Gastrocnemius medialis (tissue), 4 donors: ENCODE measurements around the gene APBB2. TPM values are rescaled to one million over a fixed set of nuclear protein-coding genes. Genes with fewer than 3 reads are reported as not detected.

Experiments
- ATAC-seq, 2 donors: fragments of 150-250 bp; one replicate each; pipeline ENCODE4 v1.9.1; 2016
- DNase-seq, 2 donors: peaks; one replicate each; pipeline ENCODE4 v3.0.0-alpha.2; 2019
- H3K27ac ChIP-seq, 4 donors: fragments of 200-600 bp; sonication (generic); 1 replicate in 1 of 4; 2 replicates in 3 of 4; pipeline ENCODE4 v1.5.1; 2016 to 2018; ENCODE audit warnings: mild to moderate bottlenecking in 2 of 4, moderate library complexity in 1 of 4
- H3K27me3 ChIP-seq, 3 donors: fragments of 200-600 bp; sonication (generic) in 2 of 3; 1 replicate in 1 of 3; 2 replicates in 2 of 3; pipeline versions ENCODE4 v1.5.1 to v1.6.0; 2016 to 2019; ENCODE audit warnings: mild to moderate bottlenecking in 1 of 3, moderate library complexity in 1 of 3
- H3K36me3 ChIP-seq, 2 donors: fragments of 200-600 bp; sonication (generic) in 1 of 2; one replicate each; pipeline ENCODE4 v1.5.1; 2017 to 2018
- H3K4me1 ChIP-seq, 2 donors: fragments of 200-600 bp; sonication (generic) in 1 of 2; one replicate each; pipeline ENCODE4 v1.5.1; 2016 to 2017; ENCODE audit warnings: mild to moderate bottlenecking in 2 of 2
- H3K4me3 ChIP-seq, 4 donors: fragments of 200-600 bp; sonication (generic) in 3 of 4; 1 replicate in 1 of 4; 2 replicates in 3 of 4; pipeline ENCODE4 v1.5.1; 2016 to 2019; ENCODE audit warnings: mild to moderate bottlenecking in 2 of 4
- H3K9me3 ChIP-seq, 3 donors: fragments of 200-600 bp; sonication (generic) in 2 of 3; 1 replicate in 1 of 3; 2 replicates in 2 of 3; pipeline ENCODE4 v1.5.1; 2016 to 2019
- POLR2A ChIP-seq, 2 donors: fragments of 450-650 bp; IDR thresholded peaks; one replicate each; pipeline ENCODE4 v1.6.1; 2017; ENCODE audit warnings: antibody characterized with exemption in 2 of 2, mild to moderate bottlenecking in 2 of 2, moderate library complexity in 2 of 2
- in situ Hi-C, 4 donors: fragments of 200-750 bp; cut with MboI; loops; one replicate each; pipeline versions ENCODE4 v1.15.0 to v1.8.0; 2017; ENCODE audit warnings: low sequenced_read_pairs in 4 of 4
- intact Hi-C: fragments of 100-400 bp; cut with DNase I; formaldehyde crosslinking; loops from one replicate; pipeline ENCODE4 v1.15.1; 2023; ENCODE audit warnings: low total_unique reads
- total RNA-seq, 4 donors: library from RNA; depleted of rRNA; stranded (reverse); fragments of >200 nt; gene quantifications; one replicate each; pipeline versions ENCODE4 v1.1.0 to v1.2.3, GENCODE V29; 2016
- TF ChIP-seq, protein P1 (sequence below), 5 experiments: fragments of 450-650 bp in 3 of 5; fragments of 200-600 bp in 2 of 5; sonication (generic) in 2 of 5; IDR thresholded peaks in 4 of 5; conservative IDR thresholded peaks in 1 of 5; 1 replicate in 4 of 5; 2 replicates in 1 of 5; pipeline ENCODE4 v1.5.1; 2016 to 2019; ENCODE audit warnings: antibody characterized with exemption in 5 of 5, mild to moderate bottlenecking in 3 of 5, moderate library complexity in 3 of 5

APBB2 gene
- total RNA-seq, 4 donors from 2014 or later = 14.3 to 20.5 (median 14.5) TPM

DNA sequence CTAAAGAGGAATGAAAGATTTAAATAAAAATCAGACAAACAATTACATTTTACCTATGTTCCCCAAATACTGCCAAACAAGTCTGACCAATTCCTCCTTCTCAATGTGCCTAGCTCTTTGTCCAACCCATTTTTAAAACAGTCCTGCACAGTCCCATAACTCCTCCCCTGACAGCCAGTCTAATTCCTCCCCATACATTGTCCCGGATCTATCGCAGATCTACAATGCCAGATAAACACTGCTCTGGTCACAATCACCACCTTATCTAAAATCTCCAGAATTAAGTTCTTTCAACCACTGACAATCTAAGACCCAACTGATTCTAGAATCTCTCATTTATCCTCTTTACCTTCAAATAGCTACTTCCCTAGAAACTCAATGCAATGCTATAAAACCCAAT is 176.0 kb downstream of the APBB2 start:
- Histone ChIP-seq H3K9me3 (no peaks in the 10 kb centered on the region), H3K27ac (no peak overlapping the region), H3K27me3 (no peaks in the 10 kb centered on the region), H3K4me1 (peaks cover 0 to 3% of the 10 kb centered on the region in 2 donors), H3K36me3 (no peaks in the 10 kb centered on the region), H3K4me3 (no peak overlapping the region)
- TF ChIP-seq, protein P1, sequence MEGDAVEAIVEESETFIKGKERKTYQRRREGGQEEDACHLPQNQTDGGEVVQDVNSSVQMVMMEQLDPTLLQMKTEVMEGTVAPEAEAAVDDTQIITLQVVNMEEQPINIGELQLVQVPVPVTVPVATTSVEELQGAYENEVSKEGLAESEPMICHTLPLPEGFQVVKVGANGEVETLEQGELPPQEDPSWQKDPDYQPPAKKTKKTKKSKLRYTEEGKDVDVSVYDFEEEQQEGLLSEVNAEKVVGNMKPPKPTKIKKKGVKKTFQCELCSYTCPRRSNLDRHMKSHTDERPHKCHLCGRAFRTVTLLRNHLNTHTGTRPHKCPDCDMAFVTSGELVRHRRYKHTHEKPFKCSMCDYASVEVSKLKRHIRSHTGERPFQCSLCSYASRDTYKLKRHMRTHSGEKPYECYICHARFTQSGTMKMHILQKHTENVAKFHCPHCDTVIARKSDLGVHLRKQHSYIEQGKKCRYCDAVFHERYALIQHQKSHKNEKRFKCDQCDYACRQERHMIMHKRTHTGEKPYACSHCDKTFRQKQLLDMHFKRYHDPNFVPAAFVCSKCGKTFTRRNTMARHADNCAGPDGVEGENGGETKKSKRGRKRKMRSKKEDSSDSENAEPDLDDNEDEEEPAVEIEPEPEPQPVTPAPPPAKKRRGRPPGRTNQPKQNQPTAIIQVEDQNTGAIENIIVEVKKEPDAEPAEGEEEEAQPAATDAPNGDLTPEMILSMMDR (IDR thresholded peaks at IDR 0.05 in 4 of 5, conservative IDR thresholded peaks at IDR 0.05 in 1 of 5) = no peak
- no peak for TF ChIP-seq POLR2A (IDR thresholded peaks at IDR 0.05)
- intact Hi-C loops = no loop called here
- DNase-seq (no peak), ATAC-seq (no peak)
- in situ Hi-C loops = no loop called here

- DNase-seq = no peak
- Histone ChIP-seq H3K4me1 (peaks cover 12 to 19% of the 10 kb centered on the region in 2 donors), H3K36me3 (no peaks in the 10 kb centered on the region), H3K4me3 (peak overlapping the region in 1 of 4 donors; percentile 1), H3K9me3 (peaks cover 0 to 6% (median 0%) of the 10 kb centered on the region in 3 donors), H3K27me3 (no peaks in the 10 kb centered on the region), H3K27ac (peak overlapping the region; percentile 18 to 62 (median 61))
- intact Hi-C loops = no loop called here
- ATAC-seq = peak in 1 of 2 donors; percentile 34
- TF ChIP-seq, protein P1 (IDR thresholded peaks at IDR 0.05 in 4 of 5, conservative IDR thresholded peaks at IDR 0.05 in 1 of 5) = no peak
- TF ChIP-seq POLR2A (IDR thresholded peaks at IDR 0.05) = no peak
- in situ Hi-C loops = no loop called here
Measured at GRCh38 chr4:41029098-41029497, 185.2 kb downstream of the APBB2 start.

- in situ Hi-C loops (no loop called here), intact Hi-C loops (no loop called here)
- Histone ChIP-seq H3K36me3 (no peaks in the 10 kb centered on the region), H3K4me1 (peaks cover 12 to 16% of the 10 kb centered on the region in 2 donors), H3K4me3 (peak overlapping the region in 1 of 4 donors; percentile 1), H3K27ac (peak overlapping the region; percentile 18 to 62 (median 61)), H3K9me3 (peaks cover 0 to 7% (median 0%) of the 10 kb centered on the region in 3 donors), H3K27me3 (no peaks in the 10 kb centered on the region)
- TF ChIP-seq, protein P1 (IDR thresholded peaks at IDR 0.05 in 4 of 5, conservative IDR thresholded peaks at IDR 0.05 in 1 of 5) = no peak
- no peak for TF ChIP-seq POLR2A (IDR thresholded peaks at IDR 0.05)
- peak in 1 of 2 donors; percentile 15 for DNase-seq
- ATAC-seq = peak; percentile 87 to 92
Measured at GRCh38 chr4:41028392-41029076, 185.8 kb downstream of the APBB2 start.

DNA sequence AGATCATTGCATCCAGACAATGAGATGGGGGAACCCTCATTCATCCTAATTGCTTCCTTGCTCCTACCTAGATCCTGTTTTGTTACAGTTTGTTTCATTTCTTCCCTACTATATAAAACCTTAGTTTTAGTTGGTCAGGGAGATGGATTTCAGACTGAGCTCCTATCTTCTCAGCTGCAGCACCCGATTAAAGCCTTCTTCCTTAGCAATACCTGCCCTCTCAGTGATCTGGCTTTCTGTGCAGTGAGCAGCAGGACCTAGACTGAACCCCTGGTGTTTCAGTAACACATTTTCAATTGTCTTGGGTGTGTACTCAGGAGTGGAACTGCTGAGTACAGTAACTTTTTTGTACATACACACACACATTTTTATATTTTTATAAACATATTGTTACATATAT is 187.4 kb downstream of the APBB2 start:
- ATAC-seq (no peak), DNase-seq (no peak)
- in situ Hi-C loops = no loop called here
- intact Hi-C loops = no loop called here
- peaks cover 12 to 16% of the 10 kb centered on the region in 2 donors for H3K4me1 ChIP-seq
- no peak overlapping the region for H3K4me3 ChIP-seq
- no peaks in the 10 kb centered on the region for H3K36me3 ChIP-seq
- no peak overlapping the region for H3K27ac ChIP-seq
- TF ChIP-seq, protein P1 (IDR thresholded peaks at IDR 0.05 in 4 of 5, conservative IDR thresholded peaks at IDR 0.05 in 1 of 5) = no peak
- no peak for TF ChIP-seq POLR2A (IDR thresholded peaks at IDR 0.05)
- H3K27me3 ChIP-seq = no peaks in the 10 kb centered on the region
- H3K9me3 ChIP-seq = peaks cover 0 to 7% (median 0%) of the 10 kb centered on the region in 3 donors
